ENCODE results near the gene BOK. TPM values are rescaled to one million over a fixed set of nuclear protein-coding genes. Genes with fewer than 3 reads are reported as not detected.
"Not testable (repeated sequence)": the region's sequence is repeated elsewhere in the genome, so short reads cannot be mapped to it uniquely, and the experiment has no call there.

BOK gene
- total RNA-seq, 2 experiments from 2014 or later: 0.09 to 0.64 TPM

DNA sequence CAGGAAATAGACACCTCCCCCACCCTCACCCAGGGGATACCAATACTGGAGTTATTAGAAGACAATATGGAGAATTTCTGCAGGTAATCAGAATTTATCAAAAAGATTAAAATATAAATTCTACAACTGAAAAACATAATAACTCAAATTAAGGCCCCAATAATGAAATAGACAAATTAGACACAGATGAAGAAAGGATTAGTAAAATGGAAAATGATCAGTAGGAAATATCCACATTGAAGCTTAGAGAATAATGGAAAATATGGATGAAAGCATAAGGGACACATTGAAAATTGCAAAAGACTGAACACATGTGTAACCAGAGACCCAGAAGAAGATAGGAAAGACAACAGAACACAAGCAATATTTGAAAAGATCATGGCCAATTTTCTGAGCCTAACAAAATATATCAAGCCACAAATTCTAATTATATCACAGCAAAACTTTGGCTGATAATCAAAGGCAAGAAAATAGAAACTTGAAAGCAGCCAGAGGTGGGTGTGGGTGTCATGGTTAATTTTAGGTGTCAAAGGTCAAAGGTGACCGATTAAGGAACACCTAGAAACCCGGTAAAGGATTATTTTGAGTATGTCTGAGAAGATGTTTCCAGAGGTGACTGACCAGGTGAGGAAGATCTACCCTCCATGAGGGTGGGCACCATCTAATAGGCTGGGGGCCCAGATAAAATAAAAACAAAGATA, 28.2 kb downstream of the BOK start:
- peaks cover 13% of the 10 kb centered on the region for H3K9me3 Mint-ChIP-seq (ENCODE audit: low read depth)
- POLR2A ChIA-PET: no interaction called here
- intact Hi-C loops (cut with DNase I, micrococcal nuclease): no loop called here

DNA sequence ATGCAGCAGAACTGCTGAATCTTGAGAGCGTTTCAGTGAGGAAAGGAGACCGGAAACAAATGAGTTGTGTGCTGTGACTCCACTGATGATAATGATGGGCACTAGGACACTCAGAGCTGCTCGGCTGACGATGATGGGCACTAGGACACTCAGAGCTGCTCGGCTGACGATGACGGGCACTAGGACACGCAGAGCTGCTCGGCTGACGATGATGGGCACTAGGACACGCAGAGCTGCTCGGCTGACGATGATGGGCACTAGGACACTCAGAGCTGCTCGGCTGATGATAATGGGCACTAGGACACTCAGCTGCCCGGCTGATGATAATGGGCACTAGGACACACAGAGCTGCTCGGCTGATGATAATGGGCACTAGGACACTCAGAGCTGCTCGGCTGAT, 31.3 kb downstream of the BOK start:
- ATAC-seq; POLR2A ChIA-PET; H3K4me1 Mint-ChIP-seq; H3K4me3 Mint-ChIP-seq; DNase-seq; H3K27me3 Mint-ChIP-seq; CTCF ChIA-PET; intact Hi-C loops (cut with DNase I, micrococcal nuclease); H3K27ac Mint-ChIP-seq; H3K36me3 Mint-ChIP-seq (ENCODE audit: low read depth): not testable (repeated sequence)
- H3K9me3 Mint-ChIP-seq (ENCODE audit: low read depth): peaks cover 13% of the 10 kb centered on the region

More for the DNA sequence above, 28.2 kb downstream of the BOK start:
- CTCF ChIA-PET: no interaction called here
- Mint-ChIP-seq H3K4me3 (no peak overlapping the region), H3K27ac (no peak overlapping the region), H3K27me3 (no peaks in the 10 kb centered on the region), H3K4me1 (no peaks in the 10 kb centered on the region), H3K36me3 (ENCODE audit: low read depth) (peaks cover 36% of the 10 kb centered on the region)
- DNase-seq (no peak), ATAC-seq (no peak)

DNA sequence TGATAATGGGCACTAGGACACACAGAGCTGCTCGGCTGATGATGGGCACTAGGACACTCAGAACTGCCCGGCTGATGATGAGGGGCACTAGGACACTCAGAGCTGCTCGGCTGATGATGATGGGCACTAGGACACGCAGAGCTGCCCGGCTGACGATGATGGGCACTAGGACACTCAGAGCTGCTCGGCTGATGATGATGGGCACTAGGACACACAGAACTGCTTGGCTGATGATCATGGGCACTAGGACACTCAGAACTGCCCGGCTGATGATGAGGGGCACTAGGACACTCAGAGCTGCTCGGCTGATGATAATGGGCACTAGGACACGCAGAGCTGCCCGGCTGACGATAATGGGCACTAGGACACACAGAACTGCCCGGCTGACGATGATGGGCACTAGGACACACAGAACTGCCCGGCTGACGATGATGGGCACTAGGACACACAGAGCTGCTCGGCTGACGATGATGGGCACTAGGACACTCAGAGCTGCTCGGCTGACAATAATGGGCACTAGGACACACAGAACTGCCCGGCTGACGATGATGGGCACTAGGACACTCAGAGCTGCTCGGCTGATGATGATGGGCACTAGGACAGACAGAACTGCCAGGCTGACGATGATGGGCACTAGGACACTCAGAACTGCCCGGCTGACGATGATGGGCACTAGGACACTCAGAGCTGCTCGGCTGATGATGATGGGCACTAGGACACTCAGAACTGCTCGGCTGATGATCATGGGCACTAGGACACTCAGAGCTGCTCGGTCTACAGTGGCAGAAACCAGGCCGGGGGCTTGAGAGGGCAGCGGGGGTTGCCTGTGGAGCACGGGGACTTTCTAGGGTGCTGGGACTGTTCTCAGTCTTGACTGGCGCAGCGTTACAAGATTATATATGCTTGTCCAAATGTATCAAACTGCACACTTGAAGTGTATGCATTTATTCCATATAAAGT, 32.2 kb downstream of the BOK start:
- H3K27me3 Mint-ChIP-seq, CTCF ChIA-PET: not testable (repeated sequence)

DNA sequence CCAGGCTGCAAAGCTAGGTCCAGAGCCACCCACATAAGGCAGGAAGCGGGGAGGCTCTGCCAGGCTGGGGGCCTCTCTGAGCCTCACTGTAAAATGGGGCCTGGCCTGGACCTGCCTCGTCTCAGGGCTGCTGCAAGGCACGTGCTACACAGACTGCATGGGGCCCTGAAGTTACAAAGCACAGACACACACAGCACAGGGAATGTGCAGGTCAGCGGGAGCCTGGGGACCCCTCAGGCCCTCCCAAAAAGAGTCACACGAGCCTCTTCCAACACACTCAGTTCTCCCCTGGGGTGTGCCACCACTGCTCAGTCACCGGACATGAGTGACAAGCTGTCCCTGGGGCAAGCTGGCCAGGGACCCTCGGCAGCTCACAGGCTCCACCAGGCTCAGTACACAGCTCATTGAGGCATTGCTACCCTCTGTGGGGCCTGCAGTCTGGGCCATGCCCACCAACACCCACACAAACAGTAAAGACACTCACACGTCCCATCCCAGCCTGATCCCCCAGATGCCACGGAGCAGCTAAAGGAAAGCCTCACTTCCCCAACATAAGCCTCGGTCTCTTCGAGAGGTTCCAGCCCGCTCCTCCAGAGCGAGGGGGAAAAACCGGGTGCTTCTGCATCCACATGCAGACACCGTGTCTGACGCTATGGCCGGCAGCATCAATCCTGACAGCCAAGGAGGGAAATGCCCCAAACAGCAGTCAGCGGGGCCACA, 33.7 kb downstream of the BOK start:
- ChIA-PET CTCF (no interaction called here), POLR2A (no interaction called here)
- intact Hi-C loops (cut with DNase I, micrococcal nuclease): no loop called here
- no peaks in the 10 kb centered on the region for H3K27me3 Mint-ChIP-seq
- H3K4me1 Mint-ChIP-seq: no peaks in the 10 kb centered on the region
- no peak for ATAC-seq
- peaks cover 3% of the 10 kb centered on the region for H3K9me3 Mint-ChIP-seq (ENCODE audit: low read depth)
- no peak overlapping the region for H3K4me3 Mint-ChIP-seq
- no peak for DNase-seq
- peaks cover 2% of the 10 kb centered on the region for H3K36me3 Mint-ChIP-seq (ENCODE audit: low read depth)
- no peak overlapping the region for H3K27ac Mint-ChIP-seq

More for the DNA sequence above, 32.2 kb downstream of the BOK start:
- H3K4me3 Mint-ChIP-seq; POLR2A ChIA-PET; intact Hi-C loops (cut with DNase I, micrococcal nuclease); H3K4me1 Mint-ChIP-seq; H3K36me3 Mint-ChIP-seq (ENCODE audit: low read depth); DNase-seq; ATAC-seq; H3K27ac Mint-ChIP-seq: not testable (repeated sequence)
- H3K9me3 Mint-ChIP-seq (ENCODE audit: low read depth): peaks cover 13% of the 10 kb centered on the region

DNA sequence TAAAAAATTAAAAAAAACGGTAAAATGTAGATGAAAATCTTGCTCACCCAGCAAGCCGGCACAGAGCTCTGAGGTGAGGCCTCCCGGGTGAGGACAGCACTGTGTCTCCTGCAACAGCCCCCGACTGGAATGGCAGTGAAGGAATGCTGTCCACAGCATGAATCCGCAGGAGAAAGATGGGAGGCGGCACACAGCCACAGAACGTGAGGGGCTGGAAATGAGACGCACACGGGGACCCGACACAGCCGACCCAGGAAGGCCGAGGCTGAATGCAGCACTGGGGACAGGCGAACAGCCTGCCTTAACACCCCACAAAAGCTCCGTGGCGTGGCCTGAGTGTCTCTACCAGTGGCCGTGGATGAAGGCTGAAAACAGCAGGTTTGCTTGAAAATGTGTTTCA, 34.7 kb downstream of the BOK start:
- POLR2A ChIA-PET: interaction anchor here (0.6 kb wide), 1 partner anchor 52 kb away, joined by 3 read pairs; no protein-coding TSS in a partner anchor
- ATAC-seq: no peak
- no peaks in the 10 kb centered on the region for H3K4me1 Mint-ChIP-seq

DNA sequence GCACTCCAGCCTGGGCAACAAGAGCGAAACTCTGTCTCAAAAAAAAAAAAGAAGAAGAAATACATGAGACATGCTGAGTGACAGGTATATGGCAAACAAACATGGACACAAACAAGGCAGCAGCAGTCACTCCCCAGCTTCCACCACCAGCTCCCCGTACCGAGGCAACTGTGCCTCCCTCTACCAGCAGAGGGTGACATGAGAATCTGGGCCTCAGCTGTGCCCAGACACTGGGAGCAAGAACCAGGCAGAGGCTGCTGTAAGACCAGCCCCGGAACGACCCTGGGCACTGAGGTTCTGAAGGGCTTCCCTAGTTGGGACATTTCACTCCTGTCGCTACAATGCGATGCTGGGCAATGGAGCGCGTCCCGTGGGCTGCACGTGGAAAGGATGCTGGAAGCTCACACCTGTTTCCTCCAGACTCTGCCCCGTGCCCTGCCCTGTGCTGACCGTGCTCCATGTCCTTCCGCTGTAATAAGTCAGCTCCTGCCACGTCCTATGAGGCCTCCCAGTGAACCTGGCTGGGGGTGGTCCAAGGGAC, 37.1 kb downstream of the BOK start:
- Mint-ChIP-seq H3K4me1 (no peaks in the 10 kb centered on the region), H3K4me3 (no peak overlapping the region), H3K27ac (no peak overlapping the region), H3K27me3 (no peaks in the 10 kb centered on the region), H3K36me3 (ENCODE audit: low read depth) (peaks cover 18% of the 10 kb centered on the region), H3K9me3 (ENCODE audit: low read depth) (no peaks in the 10 kb centered on the region)
- peak; percentile 47 for DNase-seq
- ATAC-seq: peak; percentile 57
- POLR2A ChIA-PET: no interaction called here
- intact Hi-C loops (cut with DNase I, micrococcal nuclease): no loop called here
- CTCF ChIA-PET: interaction anchor here (0.6 to 1.2 kb wide), 6 partner anchors 13 to 224 kb away, joined by 3 to 5 read pairs (median 4); no protein-coding TSS in a partner anchor

More for the DNA sequence above, 34.7 kb downstream of the BOK start:
- Mint-ChIP-seq H3K27ac (no peak overlapping the region), H3K36me3 (ENCODE audit: low read depth) (peaks cover 7% of the 10 kb centered on the region), H3K27me3 (no peaks in the 10 kb centered on the region), H3K4me3 (no peak overlapping the region), H3K9me3 (ENCODE audit: low read depth) (peaks cover 2% of the 10 kb centered on the region)
- intact Hi-C loops (cut with DNase I, micrococcal nuclease): no loop called here
- no peak for DNase-seq
- CTCF ChIA-PET: no interaction called here

DNA sequence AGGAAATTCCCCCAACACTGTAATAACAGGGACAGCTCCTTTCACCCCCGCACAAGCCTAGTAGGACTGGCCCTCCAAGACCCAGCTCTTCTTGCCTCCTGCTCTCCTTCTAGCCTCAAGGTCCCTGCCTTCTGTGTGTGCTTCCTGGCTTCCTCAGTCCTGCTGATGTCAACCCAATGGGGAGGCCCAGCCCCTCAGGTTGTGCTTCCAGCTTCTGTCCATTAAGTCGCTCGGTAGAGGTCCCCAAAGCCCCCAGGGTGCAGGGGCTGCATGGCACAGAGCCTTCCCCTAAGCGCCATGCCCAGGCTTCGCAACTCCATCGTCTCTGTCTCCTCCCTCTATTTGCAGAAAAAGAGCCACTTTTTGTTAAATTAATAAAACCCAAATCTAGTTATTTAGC, 39.0 kb downstream of the BOK start:
- intact Hi-C loops (cut with DNase I, micrococcal nuclease): no loop called here
- CTCF ChIA-PET: no interaction called here

DNA sequence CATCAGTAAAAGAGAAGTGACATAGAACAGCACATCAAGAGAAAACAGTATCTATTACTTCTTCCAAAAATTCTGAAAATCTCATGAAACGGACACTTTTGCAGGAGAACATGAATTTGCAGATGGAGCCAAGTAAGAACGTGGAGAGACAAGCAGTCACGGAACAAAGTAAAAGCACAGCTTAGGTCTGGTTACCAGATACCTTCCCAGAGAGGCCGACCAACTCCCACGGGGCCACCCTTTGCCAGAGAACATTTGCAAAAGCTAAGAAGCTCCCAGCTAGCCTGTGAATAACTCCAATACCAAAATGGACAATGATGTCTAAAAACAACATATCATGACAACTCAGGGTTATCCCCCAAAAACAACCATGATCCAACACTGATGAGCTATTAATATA, 39.5 kb downstream of the BOK start:
- intact Hi-C loops (cut with DNase I, micrococcal nuclease): no loop called here
- ATAC-seq (no peak), DNase-seq (no peak)
- POLR2A ChIA-PET: no interaction called here
- Mint-ChIP-seq H3K4me3 (no peak overlapping the region), H3K27me3 (no peaks in the 10 kb centered on the region), H3K4me1 (no peaks in the 10 kb centered on the region), H3K27ac (no peak overlapping the region), H3K36me3 (ENCODE audit: low read depth) (peaks cover 27% of the 10 kb centered on the region), H3K9me3 (ENCODE audit: low read depth) (no peaks in the 10 kb centered on the region)
- CTCF ChIA-PET: no interaction called here

More for the DNA sequence above, 39.0 kb downstream of the BOK start:
- peaks cover 27% of the 10 kb centered on the region for H3K36me3 Mint-ChIP-seq (ENCODE audit: low read depth)
- ATAC-seq (no peak), DNase-seq (no peak)
- POLR2A ChIA-PET: no interaction called here
- no peak overlapping the region for H3K4me3 Mint-ChIP-seq
- H3K27ac Mint-ChIP-seq: no peak overlapping the region
- no peaks in the 10 kb centered on the region for H3K27me3 Mint-ChIP-seq
- H3K4me1 Mint-ChIP-seq: no peaks in the 10 kb centered on the region
- H3K9me3 Mint-ChIP-seq (ENCODE audit: low read depth): no peaks in the 10 kb centered on the region

DNA sequence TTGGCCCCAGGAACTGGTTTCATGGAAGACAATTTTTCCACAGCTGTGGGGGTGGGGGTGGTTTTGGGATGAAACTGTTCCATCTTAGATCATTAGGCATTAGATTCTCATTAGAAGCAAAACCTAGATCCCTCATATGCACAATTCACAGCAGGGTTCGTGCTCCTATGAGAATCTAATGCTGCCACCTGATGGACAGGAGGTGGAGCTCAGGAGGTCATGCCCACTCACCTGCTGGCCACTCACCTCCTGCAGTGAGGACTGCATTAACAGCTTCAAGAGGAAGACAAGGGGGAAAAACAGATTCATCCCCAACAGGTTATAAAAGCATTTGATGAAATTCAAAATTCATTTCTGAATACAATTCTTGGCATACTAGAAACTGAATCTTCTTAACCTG, 39.9 kb downstream of the BOK start:
- peak; percentile 18 for DNase-seq
- H3K27me3 Mint-ChIP-seq: no peaks in the 10 kb centered on the region
- intact Hi-C loops (cut with DNase I, micrococcal nuclease): no loop called here
- no peaks in the 10 kb centered on the region for H3K9me3 Mint-ChIP-seq (ENCODE audit: low read depth)
- no peaks in the 10 kb centered on the region for H3K4me1 Mint-ChIP-seq
- H3K36me3 Mint-ChIP-seq (ENCODE audit: low read depth): peaks cover 29% of the 10 kb centered on the region
- ChIA-PET POLR2A (no interaction called here), CTCF (no interaction called here)
- ATAC-seq: no peak
- no peak overlapping the region for H3K27ac Mint-ChIP-seq
- H3K4me3 Mint-ChIP-seq: no peak overlapping the region

DNA sequence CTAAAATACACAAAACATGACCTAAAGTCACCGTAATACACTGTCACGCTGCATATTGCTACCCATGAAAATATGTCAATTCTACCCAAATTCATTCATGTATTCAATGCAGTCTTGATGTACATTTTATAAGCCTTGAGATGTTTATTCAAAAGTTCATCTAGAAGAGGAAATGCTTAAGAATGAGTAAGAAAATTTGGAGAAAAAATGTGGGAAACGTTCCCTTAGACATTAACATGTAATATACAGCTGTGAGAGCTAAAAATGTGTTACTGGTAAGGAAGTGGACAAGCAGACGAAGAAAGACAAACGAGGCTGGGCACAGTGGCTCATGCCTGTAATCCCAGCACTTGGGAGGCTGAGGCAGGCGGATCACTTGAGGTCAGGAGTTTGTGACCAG, 41.1 kb downstream of the BOK start:
- ATAC-seq: no peak
- CTCF ChIA-PET: no interaction called here
- Mint-ChIP-seq H3K27ac (no peak overlapping the region), H3K9me3 (ENCODE audit: low read depth) (no peaks in the 10 kb centered on the region), H3K27me3 (no peaks in the 10 kb centered on the region), H3K4me1 (no peaks in the 10 kb centered on the region), H3K4me3 (no peak overlapping the region), H3K36me3 (ENCODE audit: low read depth) (peaks cover 32% of the 10 kb centered on the region)
- DNase-seq: no peak
- intact Hi-C loops (cut with DNase I, micrococcal nuclease): no loop called here
- POLR2A ChIA-PET: no interaction called here

DNA sequence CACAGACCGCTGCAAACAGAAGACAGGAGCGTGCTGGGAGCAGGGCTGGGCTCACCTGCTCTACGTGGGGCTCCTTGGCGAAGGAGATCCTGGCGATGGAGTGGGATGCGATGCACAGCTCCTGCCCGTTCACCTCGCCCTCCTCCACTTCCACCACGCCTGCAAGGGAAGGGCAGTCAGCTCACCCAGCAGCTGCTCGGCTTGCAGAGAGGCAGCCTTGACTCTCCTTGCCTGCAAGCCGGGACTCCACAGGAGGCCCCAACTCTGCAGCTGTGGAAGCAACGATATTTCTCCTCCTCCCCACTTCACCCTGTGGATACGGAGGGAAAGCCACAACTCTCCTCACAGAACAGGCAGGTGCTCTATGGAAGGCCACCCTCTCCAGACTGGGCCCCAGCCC, 43.3 kb downstream of the BOK start:
- intact Hi-C loops (cut with DNase I, micrococcal nuclease): no loop called here
- POLR2A ChIA-PET: no interaction called here
- H3K27me3 Mint-ChIP-seq: no peaks in the 10 kb centered on the region
- CTCF ChIA-PET: no interaction called here
- H3K9me3 Mint-ChIP-seq (ENCODE audit: low read depth): no peaks in the 10 kb centered on the region
- DNase-seq (no peak), ATAC-seq (no peak)
- H3K27ac Mint-ChIP-seq: no peak overlapping the region
- no peaks in the 10 kb centered on the region for H3K4me1 Mint-ChIP-seq
- peaks cover 33% of the 10 kb centered on the region for H3K36me3 Mint-ChIP-seq (ENCODE audit: low read depth)
- H3K4me3 Mint-ChIP-seq: no peak overlapping the region
